Heart right ventricle (tissue), 16 donors: Measurements from ENCODE around the gene VPS13D. TPM values are rescaled to one million over a fixed set of nuclear protein-coding genes. Genes with fewer than 3 reads are reported as not detected.
A peak's percentile ranks its signal among the peaks of the same experiment; 100 is the strongest.

Experiments used
- ATAC-seq, 8 donors: fragments of 200-7000 bp; cut with Tn5 transposase; one replicate each; pipeline ENCODE4 v1.9.1; 2020; ENCODE audit warnings: mild to moderate bottlenecking in 8 of 8, moderate library complexity in 8 of 8, moderate number of reproducible peaks in 1 of 8
- DNase-seq, 2 donors: peaks; one replicate each; pipeline ENCODE4 v3.0.0-alpha.2; 2020
- H3K27ac ChIP-seq, 10 donors: fragments of 200-600 bp; sonication (generic) in 2 of 10; one replicate each; pipeline versions ENCODE4 v1.5.0 to v1.8.0; 2020 to 2022; ENCODE audit warnings: mild to moderate bottlenecking in 3 of 10
- H3K27me3 ChIP-seq, 7 donors: fragments of 200-600 bp; one replicate each; pipeline ENCODE4 v1.8.0; 2021 to 2022; ENCODE audit warnings: mild to moderate bottlenecking in 2 of 7
- H3K36me3 ChIP-seq, 9 donors: fragments of 200-600 bp; sonication (generic) in 1 of 9; one replicate each; pipeline versions ENCODE4 v1.5.0 to v1.8.0; 2020 to 2022; ENCODE audit warnings: mild to moderate bottlenecking in 2 of 9
- H3K4me1 ChIP-seq, 9 donors: fragments of 200-600 bp; sonication (generic) in 1 of 9; one replicate each; pipeline versions ENCODE4 v1.5.0 to v1.8.0; 2020 to 2022; ENCODE audit warnings: mild to moderate bottlenecking in 4 of 9
- H3K4me3 ChIP-seq, 10 donors: fragments of 200-600 bp; sonication (generic) in 2 of 10; one replicate each; pipeline versions ENCODE4 v1.5.0 to v1.8.0; 2020 to 2022; ENCODE audit warnings: mild to moderate bottlenecking in 7 of 10, moderate library complexity in 2 of 10
- H3K9me3 ChIP-seq, 11 donors: fragments of 200-600 bp in 10 of 11; sonication (generic) in 2 of 11; one replicate each; pipeline versions ENCODE4 v1.5.0 to v1.8.0; 2013 to 2022; ENCODE audit warnings: mild to moderate bottlenecking in 2 of 11, control low read depth in 1 of 11, moderate library complexity in 1 of 11
- WGBS, 2 donors: extraction: QIAGEN DNeasy Blood & Tissue Kit; methylation state at CpG; one replicate each; pipeline ENCODE4 v1.1.7; 2013; ENCODE audit warnings: inconsistent platforms in 1 of 2; 5-methylcytosine and 5-hydroxymethylcytosine counted together
- intact Hi-C, 10 donors: fragments of 100-400 bp; cut with DNase I; formaldehyde crosslinking; loops; one replicate each; pipeline versions ENCODE4 v1.11.1 to v1.14.2; 2022
- polyA plus RNA-seq, 2 donors: library from polyadenylated mRNA; stranded (reverse); fragments of 200-250 nt; gene quantifications; one replicate each; pipeline ENCODE4 v1.2.3, GENCODE V29; 2013
- total RNA-seq, 10 donors: library from RNA; stranded (reverse); fragmentation: NEBNext Ultra II Directional in 3 of 10; extraction: Animal tissue kit (Norgen Biotek cat#: 25700) in 3 of 10; gene quantifications; one replicate each; pipeline versions ENCODE4 v1.2.1 to v1.2.4, GENCODE V29; 2021 to 2023
- TF ChIP-seq, protein P1 (sequence below), 9 donors: fragments of 200-600 bp; sonication (generic) in 2 of 9; IDR thresholded peaks; one replicate each; pipeline versions ENCODE4 v1.5.0 to v1.8.0; 2021 to 2022; ENCODE audit warnings: antibody characterized with exemption in 9 of 9, mild to moderate bottlenecking in 5 of 9, moderate library complexity in 1 of 9
- donor health status: Arrhythmogenic right ventricular cardiomyopathy.
- donor health status: ischemic (EF 13 %, LVEDD 7.1; RV severe dilation, severe dysfunction).
- donor health status: healthy with polysubstance abuse.
- donor health status: DM: no; HTN: yes; CAD: no.
- donor health status: DM: no; HTN: no; CAD: no.
- donor health status: ischemic (EF 25% LVEDD 6.9; RV normal size, moderate dysfunction).
- donor health status: ischemic (EF 25% LVEDD 5.7; RV mildly dilated, moderate dysfunction).
- donor health status: healthy.
- donor health status: DM: yes; HTN: yes; CAD: no.
- donor health status: Ischemic cardiomyopathy.
- donor health status: ischemic (EF 35%, LVEDD 5.7; RV mildly dilated, moderate dysfunction).
- donor health status: nonischemic (EF 11% LVEDD 7.7; RV severe dilation, severe dysfunction).
- donor health status: DM: yes; HTN: yes; CAD: no.
- donor health status: PGD.
- donor health status: ischemic (EF 29% LVEDD 5.4; RV normal size, mild dysfunction).
- donor health status: nonischemic (EF 23%, LVEDD 6.1; RV moderate dilation, normal function).

VPS13D gene
- total and polyA plus RNA-seq, 12 donors: 36.9 to 161 (median 83.3) TPM

DNA sequence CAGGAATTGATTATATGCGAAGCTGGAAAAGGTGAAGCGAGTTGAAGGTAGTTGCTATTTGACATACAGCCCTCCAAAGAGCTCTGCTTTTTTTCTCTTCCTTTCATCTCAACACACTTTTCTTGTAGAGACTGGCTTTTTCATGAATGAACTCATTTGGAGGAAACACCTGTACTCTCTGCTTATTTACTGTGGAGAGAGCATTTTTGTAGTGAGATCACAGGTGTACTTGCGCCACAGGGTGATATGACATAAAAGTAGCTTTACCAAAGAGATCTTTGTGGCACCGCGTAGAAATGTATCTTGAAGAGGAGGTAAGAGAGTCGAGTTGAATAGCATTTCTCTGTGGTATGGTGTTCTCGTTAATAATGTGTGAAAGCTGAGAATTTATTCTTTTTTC lies 187.6 kb downstream of the VPS13D start:
- no peaks in the 10 kb centered on the region for H3K9me3 ChIP-seq
- H3K36me3 ChIP-seq: peaks cover 0 to 90% (median 20%) of the 10 kb centered on the region in 9 donors
- no peak for ATAC-seq
- H3K27ac ChIP-seq: no peak overlapping the region
- peaks cover 0 to 26% (median 8%) of the 10 kb centered on the region in 9 donors for H3K4me1 ChIP-seq
- 96 to 97% methylated on average over 7 of the region's 7 CpGs for WGBS, 2 donors
- no peak overlapping the region for H3K4me3 ChIP-seq
- DNase-seq: no peak
- TF ChIP-seq, protein P1, sequence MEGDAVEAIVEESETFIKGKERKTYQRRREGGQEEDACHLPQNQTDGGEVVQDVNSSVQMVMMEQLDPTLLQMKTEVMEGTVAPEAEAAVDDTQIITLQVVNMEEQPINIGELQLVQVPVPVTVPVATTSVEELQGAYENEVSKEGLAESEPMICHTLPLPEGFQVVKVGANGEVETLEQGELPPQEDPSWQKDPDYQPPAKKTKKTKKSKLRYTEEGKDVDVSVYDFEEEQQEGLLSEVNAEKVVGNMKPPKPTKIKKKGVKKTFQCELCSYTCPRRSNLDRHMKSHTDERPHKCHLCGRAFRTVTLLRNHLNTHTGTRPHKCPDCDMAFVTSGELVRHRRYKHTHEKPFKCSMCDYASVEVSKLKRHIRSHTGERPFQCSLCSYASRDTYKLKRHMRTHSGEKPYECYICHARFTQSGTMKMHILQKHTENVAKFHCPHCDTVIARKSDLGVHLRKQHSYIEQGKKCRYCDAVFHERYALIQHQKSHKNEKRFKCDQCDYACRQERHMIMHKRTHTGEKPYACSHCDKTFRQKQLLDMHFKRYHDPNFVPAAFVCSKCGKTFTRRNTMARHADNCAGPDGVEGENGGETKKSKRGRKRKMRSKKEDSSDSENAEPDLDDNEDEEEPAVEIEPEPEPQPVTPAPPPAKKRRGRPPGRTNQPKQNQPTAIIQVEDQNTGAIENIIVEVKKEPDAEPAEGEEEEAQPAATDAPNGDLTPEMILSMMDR (IDR thresholded peaks at IDR 0.05): no peak
- no peaks in the 10 kb centered on the region for H3K27me3 ChIP-seq
- intact Hi-C loops: loop anchor here in 1 of 10 donors (10.0 kb wide), 1 partner anchor 67 kb away; no protein-coding TSS in a partner anchor

DNA sequence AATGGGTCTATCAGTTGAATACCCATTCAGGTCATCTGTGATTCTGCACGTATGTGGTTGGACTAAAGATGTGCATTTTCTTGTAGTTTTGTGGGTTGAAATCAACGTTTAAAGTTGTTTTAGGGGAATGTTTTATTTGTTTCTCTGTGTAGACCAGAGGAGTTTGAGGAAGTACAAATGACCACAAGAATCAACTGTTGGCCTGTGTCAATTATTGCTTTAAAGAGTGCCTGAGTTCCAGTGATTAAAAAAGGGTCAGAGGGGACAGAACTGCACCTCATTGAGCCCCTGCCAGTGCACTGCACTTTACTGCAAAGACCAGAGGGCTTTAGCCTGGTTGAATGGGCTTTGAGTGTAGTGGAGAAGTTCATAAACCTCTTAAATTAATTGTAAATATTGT lies 190.3 kb downstream of the VPS13D start:
- TF ChIP-seq, protein P1 (IDR thresholded peaks at IDR 0.05): no peak
- H3K9me3 ChIP-seq: no peaks in the 10 kb centered on the region
- WGBS, 2 donors: 88 to 91% methylated on average over 2 of the region's 2 CpGs
- intact Hi-C loops: no loop called here
- no peak overlapping the region for H3K4me3 ChIP-seq
- no peak for ATAC-seq
- H3K27ac ChIP-seq: no peak overlapping the region
- no peak for DNase-seq
- no peaks in the 10 kb centered on the region for H3K27me3 ChIP-seq
- peaks cover 5 to 49% (median 32%) of the 10 kb centered on the region in 9 donors for H3K4me1 ChIP-seq
- peaks cover 0 to 77% (median 19%) of the 10 kb centered on the region in 9 donors for H3K36me3 ChIP-seq

DNA sequence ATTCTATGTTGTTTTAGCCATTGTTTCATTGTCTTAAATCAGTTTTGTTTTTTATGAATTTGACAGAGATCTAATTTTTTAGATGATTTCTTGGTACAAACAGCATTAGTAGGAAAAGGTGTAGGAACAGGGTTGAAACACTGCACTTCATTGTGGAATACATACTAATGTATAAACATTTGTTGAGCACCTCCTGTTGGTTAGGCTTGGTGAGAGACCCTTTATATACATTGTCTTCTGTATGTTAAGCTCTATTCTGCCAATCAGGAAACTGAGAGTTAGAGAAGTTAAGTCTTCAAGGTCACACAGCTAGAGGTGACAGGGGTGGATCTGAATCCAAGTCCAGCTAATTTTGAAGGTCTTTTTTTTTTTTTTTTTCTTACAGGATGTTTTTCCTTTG lies 192.7 kb downstream of the VPS13D start:
- peak overlapping the region in 4 of 10 donors; percentile 18 to 68 (median 30) for H3K27ac ChIP-seq
- intact Hi-C loops: no loop called here
- H3K4me3 ChIP-seq: no peak overlapping the region
- ATAC-seq (no peak), DNase-seq (no peak)
- H3K4me1 ChIP-seq: peaks cover 5 to 46% (median 32%) of the 10 kb centered on the region in 9 donors
- H3K27me3 ChIP-seq: no peaks in the 10 kb centered on the region
- peaks cover 0 to 72% (median 5%) of the 10 kb centered on the region in 9 donors for H3K36me3 ChIP-seq
- TF ChIP-seq, protein P1 (IDR thresholded peaks at IDR 0.05): no peak
- H3K9me3 ChIP-seq: no peaks in the 10 kb centered on the region

DNA sequence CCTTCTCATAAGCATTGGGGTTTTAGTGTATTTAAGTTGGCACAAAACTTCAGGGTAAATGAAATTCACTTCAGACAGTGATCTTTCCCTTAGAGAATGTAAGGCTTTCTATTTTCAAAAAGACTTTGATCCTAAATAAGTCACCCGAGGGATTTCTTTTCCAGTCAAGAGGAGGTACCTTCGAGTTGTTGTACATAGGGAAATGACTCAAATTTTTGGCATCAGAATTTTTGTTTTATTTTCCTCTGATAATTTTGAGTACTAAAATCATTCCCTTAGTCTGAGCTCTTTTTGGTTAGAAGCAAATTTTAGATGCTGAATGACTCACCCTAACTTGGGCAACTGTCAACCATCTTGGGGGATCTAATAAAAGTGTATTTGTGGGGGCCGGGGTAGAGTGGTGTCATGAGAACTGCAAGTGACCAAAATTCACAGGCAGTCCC lies 194.3 kb downstream of the VPS13D start:
- intact Hi-C loops: no loop called here
- peak overlapping the region in 8 of 10 donors; percentile 9 to 68 (median 45) for H3K27ac ChIP-seq
- peak in 6 of 8 donors; percentile 7 to 50 (median 25) for ATAC-seq

More for the DNA sequence above, 194.3 kb downstream of the VPS13D start:
- Histone ChIP-seq H3K36me3 (peaks cover 0 to 72% (median 3%) of the 10 kb centered on the region in 9 donors), H3K9me3 (no peaks in the 10 kb centered on the region), H3K4me1 (peaks cover 5 to 46% (median 32%) of the 10 kb centered on the region in 9 donors), H3K27me3 (no peaks in the 10 kb centered on the region), H3K4me3 (no peak overlapping the region)
- DNase-seq: no peak
- TF ChIP-seq, protein P1 (IDR thresholded peaks at IDR 0.05): no peak
- WGBS, 2 donors: 57 to 73% methylated on average over 3 of the region's 3 CpGs
